ENCODE results near the gene TMEM255B.

TMEM255B gene

DNA sequence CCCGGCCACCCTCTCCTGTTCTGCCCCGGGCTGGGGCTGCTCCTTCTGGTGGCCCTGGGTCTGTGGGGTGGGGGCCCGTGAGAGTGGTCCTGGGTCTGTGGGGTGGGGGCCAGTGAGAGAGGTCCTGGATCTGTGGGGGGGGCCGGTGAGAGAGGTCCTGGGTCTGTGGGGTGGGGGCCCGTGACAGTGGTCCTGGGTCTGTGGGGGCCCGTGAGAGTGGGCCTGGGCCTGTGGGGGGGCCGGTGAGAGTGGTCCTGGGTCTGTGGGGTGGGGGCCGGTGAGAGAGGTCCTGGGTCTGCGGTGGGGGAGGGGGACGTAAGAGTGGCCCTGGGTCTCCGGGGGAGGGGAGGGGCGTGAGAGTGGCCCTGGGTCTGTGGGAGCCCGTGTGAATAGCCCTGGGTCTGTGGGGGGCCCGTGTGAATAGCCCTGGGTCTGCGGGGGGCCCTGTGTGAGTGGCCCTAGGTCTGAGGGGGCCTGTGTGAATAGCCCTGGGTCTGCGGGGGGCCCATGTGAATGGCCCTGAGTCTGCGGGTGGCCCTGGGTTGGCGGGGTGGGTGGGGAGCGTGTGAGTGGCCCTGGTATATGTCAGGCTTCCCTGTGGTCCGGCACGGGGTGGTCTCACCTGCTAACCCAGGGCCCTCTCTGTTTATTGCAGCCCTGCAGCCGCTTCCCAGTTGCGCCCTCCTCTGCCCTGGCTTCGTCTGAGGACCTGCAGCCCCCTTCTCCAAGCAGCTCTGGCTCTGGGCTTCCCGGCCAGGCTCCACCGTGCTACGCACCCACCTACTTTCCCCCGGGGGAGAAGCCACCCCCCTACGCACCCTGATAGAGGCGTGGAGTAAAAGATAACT lies 52.3 kb downstream of the TMEM255B start:
- Histone ChIP-seq H3K79me2 (ENCODE audit: insufficient read depth, low read length) (no peaks in the 10 kb centered on the region), H3K9ac (ENCODE audit: low read length) (no peak overlapping the region), H3K9me2 (ENCODE audit: low read depth, low read length) (no peaks in the 10 kb centered on the region), H3F3A (ENCODE audit: insufficient read depth, low read length) (no peaks in the 10 kb centered on the region), H3K36me3 (ENCODE audit: insufficient read depth, low read length) (peaks cover 3% of the 10 kb centered on the region; the same call in 1 of the 2 replicates), H4K20me1 (ENCODE audit: insufficient read depth, low read length) (no peaks in the 10 kb centered on the region), H3K4me2 (ENCODE audit: low read length) (no peak overlapping the region), H3K4me1 (ENCODE audit: insufficient read depth, low read length, severe bottlenecking) (peaks cover 4% of the 10 kb centered on the region), H3K9me3 (ENCODE audit: low read length) (peaks cover 14% of the 10 kb centered on the region), H3K27ac (ENCODE audit: low read depth, low read length, poor library complexity, severe bottlenecking) (no peak overlapping the region), H2AFZ (ENCODE audit: low read length) (no peak overlapping the region), H3K4me3 (ENCODE audit: low read depth, low read length, poor library complexity, severe bottlenecking) (no peak overlapping the region), H3K27me3 (ENCODE audit: insufficient read depth, low read length) (no peaks in the 10 kb centered on the region)
- TF ChIP-seq, protein P1, sequence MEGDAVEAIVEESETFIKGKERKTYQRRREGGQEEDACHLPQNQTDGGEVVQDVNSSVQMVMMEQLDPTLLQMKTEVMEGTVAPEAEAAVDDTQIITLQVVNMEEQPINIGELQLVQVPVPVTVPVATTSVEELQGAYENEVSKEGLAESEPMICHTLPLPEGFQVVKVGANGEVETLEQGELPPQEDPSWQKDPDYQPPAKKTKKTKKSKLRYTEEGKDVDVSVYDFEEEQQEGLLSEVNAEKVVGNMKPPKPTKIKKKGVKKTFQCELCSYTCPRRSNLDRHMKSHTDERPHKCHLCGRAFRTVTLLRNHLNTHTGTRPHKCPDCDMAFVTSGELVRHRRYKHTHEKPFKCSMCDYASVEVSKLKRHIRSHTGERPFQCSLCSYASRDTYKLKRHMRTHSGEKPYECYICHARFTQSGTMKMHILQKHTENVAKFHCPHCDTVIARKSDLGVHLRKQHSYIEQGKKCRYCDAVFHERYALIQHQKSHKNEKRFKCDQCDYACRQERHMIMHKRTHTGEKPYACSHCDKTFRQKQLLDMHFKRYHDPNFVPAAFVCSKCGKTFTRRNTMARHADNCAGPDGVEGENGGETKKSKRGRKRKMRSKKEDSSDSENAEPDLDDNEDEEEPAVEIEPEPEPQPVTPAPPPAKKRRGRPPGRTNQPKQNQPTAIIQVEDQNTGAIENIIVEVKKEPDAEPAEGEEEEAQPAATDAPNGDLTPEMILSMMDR (IDR thresholded peaks at IDR 0.05; ENCODE audit: low read length), result no peak
- TF ChIP-seq EZH2 (IDR thresholded peaks at IDR 0.05; ENCODE audit: borderline replicate concordance, low read length), result no peak

DNA sequence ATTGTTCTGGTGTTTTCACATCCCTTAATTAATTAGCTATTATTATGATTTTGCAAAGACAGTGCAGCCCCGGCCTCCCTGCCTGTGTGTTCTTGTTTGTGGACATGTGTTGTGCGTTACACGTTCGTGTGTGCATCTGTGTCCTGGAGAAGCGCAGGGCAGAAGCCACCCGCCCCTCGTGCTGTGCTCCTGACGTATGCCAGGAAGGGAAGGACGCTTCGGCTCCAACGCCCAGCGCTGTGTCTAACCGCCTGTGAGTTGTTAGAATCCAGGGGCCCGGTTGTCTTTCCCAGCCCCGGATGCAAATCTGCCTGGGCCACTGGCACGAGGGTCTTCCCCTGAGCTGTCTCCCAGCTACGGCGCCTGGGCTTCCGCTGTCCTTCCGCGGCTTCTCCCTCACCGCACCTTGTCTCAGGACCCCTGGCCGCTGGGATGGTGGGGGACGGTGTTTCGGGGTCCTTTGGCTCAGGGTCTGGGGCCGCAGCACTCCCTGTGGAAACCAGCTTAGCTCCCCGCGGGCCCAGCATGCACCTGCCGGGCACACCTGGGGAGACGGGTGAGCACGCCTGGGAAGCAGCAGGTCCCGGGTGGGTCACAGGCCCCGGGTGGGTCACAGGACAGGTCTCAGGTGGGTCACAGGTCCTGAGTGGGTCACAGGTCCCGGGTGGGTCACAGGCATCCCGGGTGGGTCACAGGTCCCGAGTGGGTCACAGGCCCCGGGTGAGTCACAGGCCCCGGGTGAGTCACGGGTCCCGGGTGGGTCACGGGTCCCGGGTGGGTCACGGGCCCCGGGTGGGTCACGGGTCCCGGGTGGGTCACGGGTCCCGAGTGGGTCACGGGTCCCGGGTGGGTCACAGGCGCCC lies 53.4 kb downstream of the TMEM255B start:
- no peaks in the 10 kb centered on the region for H3F3A ChIP-seq (ENCODE audit: insufficient read depth, low read length)
- peaks cover 3% of the 10 kb centered on the region for H3K36me3 ChIP-seq (ENCODE audit: insufficient read depth, low read length)
- TF ChIP-seq EZH2 (IDR thresholded peaks at IDR 0.05; ENCODE audit: borderline replicate concordance, low read length), result no peak
- TF ChIP-seq, protein P1 (IDR thresholded peaks at IDR 0.05; ENCODE audit: low read length), result no peak
- no peak overlapping the region for H3K27ac ChIP-seq (ENCODE audit: low read depth, low read length, poor library complexity, severe bottlenecking)
- no peak overlapping the region for H3K9ac ChIP-seq (ENCODE audit: low read length)
- no peak overlapping the region for H3K4me3 ChIP-seq (ENCODE audit: low read depth, low read length, poor library complexity, severe bottlenecking)
- no peaks in the 10 kb centered on the region for H3K27me3 ChIP-seq (ENCODE audit: insufficient read depth, low read length)
- no peak overlapping the region for H3K4me2 ChIP-seq (ENCODE audit: low read length)
- H2AFZ ChIP-seq (ENCODE audit: low read length), result no peak overlapping the region
- H4K20me1 ChIP-seq (ENCODE audit: insufficient read depth, low read length), result no peaks in the 10 kb centered on the region
- H3K4me1 ChIP-seq (ENCODE audit: insufficient read depth, low read length, severe bottlenecking), result peaks cover 10% of the 10 kb centered on the region
- H3K79me2 ChIP-seq (ENCODE audit: insufficient read depth, low read length), result no peaks in the 10 kb centered on the region
- H3K9me2 ChIP-seq (ENCODE audit: low read depth, low read length), result no peaks in the 10 kb centered on the region
- H3K9me3 ChIP-seq (ENCODE audit: low read length), result peaks cover 14% of the 10 kb centered on the region

DNA sequence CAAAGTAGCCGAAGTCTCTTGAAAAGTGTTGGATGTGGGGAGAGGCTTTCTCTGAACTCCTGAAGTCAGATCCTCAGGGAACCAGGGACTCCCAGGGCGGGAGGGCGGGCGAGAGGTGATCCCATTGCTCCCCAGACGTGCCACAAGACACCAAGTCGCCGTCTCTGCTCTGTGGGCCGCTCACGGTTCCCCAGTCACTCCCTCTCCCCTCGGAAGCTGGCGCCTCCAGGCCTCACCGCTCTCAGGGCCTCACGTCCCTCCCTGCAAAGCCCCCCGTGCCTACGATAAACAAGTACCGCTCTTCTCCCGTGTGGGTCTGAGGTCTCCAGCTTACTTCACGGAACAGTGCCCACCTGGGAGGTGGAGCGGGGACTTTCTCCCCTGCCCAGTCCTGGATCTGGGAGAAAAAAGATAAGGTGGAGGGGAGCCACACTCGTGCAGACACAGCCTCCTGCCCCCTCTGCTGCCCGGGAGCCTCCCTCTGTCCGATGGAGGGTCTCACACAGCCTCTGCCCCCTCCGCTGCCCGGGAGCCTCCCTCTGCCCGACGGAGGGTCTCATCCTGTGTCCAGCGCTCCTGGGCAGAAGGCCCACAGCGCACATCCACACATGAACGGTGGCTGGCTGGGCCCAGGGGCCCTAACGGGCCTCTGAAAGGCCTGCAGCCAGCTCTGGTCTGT lies 54.2 kb downstream of the TMEM255B start:
- no peaks in the 10 kb centered on the region for H3K9me2 ChIP-seq (ENCODE audit: low read depth, low read length)
- no peak overlapping the region for H3K4me3 ChIP-seq (ENCODE audit: low read depth, low read length, poor library complexity, severe bottlenecking)
- no peak overlapping the region for H3K4me2 ChIP-seq (ENCODE audit: low read length)
- H3K79me2 ChIP-seq (ENCODE audit: insufficient read depth, low read length), result no peaks in the 10 kb centered on the region
- H3F3A ChIP-seq (ENCODE audit: insufficient read depth, low read length), result no peaks in the 10 kb centered on the region
- peaks cover 10% of the 10 kb centered on the region for H3K4me1 ChIP-seq (ENCODE audit: insufficient read depth, low read length, severe bottlenecking)
- no peaks in the 10 kb centered on the region for H4K20me1 ChIP-seq (ENCODE audit: insufficient read depth, low read length)
- H3K36me3 ChIP-seq (ENCODE audit: insufficient read depth, low read length), result peaks cover 4% of the 10 kb centered on the region
- H3K9me3 ChIP-seq (ENCODE audit: low read length), result peaks cover 8% of the 10 kb centered on the region; the same call in 1 of the 2 replicates
- no peak for TF ChIP-seq EZH2 (IDR thresholded peaks at IDR 0.05; ENCODE audit: borderline replicate concordance, low read length)
- TF ChIP-seq, protein P1 (IDR thresholded peaks at IDR 0.05; ENCODE audit: low read length), result no peak
- no peak overlapping the region for H2AFZ ChIP-seq (ENCODE audit: low read length)
- H3K27ac ChIP-seq (ENCODE audit: low read depth, low read length, poor library complexity, severe bottlenecking), result no peak overlapping the region
- no peak overlapping the region for H3K9ac ChIP-seq (ENCODE audit: low read length)
- no peaks in the 10 kb centered on the region for H3K27me3 ChIP-seq (ENCODE audit: insufficient read depth, low read length)

All from OCI-LY1 (cell line).